Small intestine (tissue), 7 donors: ENCODE results near the gene MCM3. TPM values are rescaled to one million over a fixed set of nuclear protein-coding genes. Genes with fewer than 3 reads are reported as not detected.
A peak's percentile ranks its signal among the peaks of the same experiment; 100 is the strongest.

Source experiments
- DNase-seq, 2 donors: peaks; one replicate each; pipeline versions ENCODE4 v3.0.0 to v3.0.0-alpha.2; 2013
- FAIRE-seq: peaks from 2 replicates; lab custom pipeline; 2012; peaks lifted over from hg19 to GRCh38; lab: Jason Lieb, UNC
- H3K27ac ChIP-seq, 3 donors: one replicate each; pipeline ENCODE4 v1.5.1; 2013; ENCODE audit warnings: low read length in 2 of 3, mild to moderate bottlenecking in 2 of 3, control low read depth in 1 of 3, inconsistent platforms in 1 of 3, low read depth in 1 of 3, moderate library complexity in 1 of 3
- H3K27me3 ChIP-seq, 3 donors: one replicate each; pipeline ENCODE4 v1.6.1; 2013; ENCODE audit warnings: low read length in 3 of 3, inconsistent platforms in 1 of 3; ENCODE audit not compliant: control insufficient read depth in 3 of 3, insufficient read depth in 3 of 3
- H3K36me3 ChIP-seq, 3 donors: one replicate each; pipeline ENCODE4 v1.6.1; 2013; ENCODE audit warnings: low read length in 3 of 3, inconsistent platforms in 1 of 3, low read depth in 1 of 3, mild to moderate bottlenecking in 1 of 3, moderate library complexity in 1 of 3; ENCODE audit not compliant: control insufficient read depth in 3 of 3, insufficient read depth in 2 of 3
- H3K4me1 ChIP-seq, 3 donors: one replicate each; pipeline ENCODE4 v1.6.1; 2013; ENCODE audit warnings: low read length in 2 of 3, inconsistent platforms in 1 of 3, low read depth in 1 of 3, mild to moderate bottlenecking in 1 of 3, moderate library complexity in 1 of 3; ENCODE audit not compliant: control insufficient read depth in 3 of 3, insufficient read depth in 2 of 3
- H3K4me3 ChIP-seq, 3 donors: one replicate each; pipeline ENCODE4 v1.5.1; 2013; ENCODE audit warnings: low read length in 3 of 3, control low read depth in 1 of 3, inconsistent platforms in 1 of 3, low read depth in 1 of 3, mild to moderate bottlenecking in 1 of 3, moderate library complexity in 1 of 3
- H3K9me3 ChIP-seq, 2 donors: one replicate each; pipeline ENCODE4 v1.6.1; 2013; ENCODE audit warnings: low read depth in 1 of 2, low read length in 1 of 2; ENCODE audit not compliant: control insufficient read depth in 2 of 2, insufficient read depth in 1 of 2
- WGBS, 3 donors: extraction: QIAGEN DNeasy Blood & Tissue Kit; methylation state at CpG; one replicate each; pipeline ENCODE4 v1.1.7; 2013; 5-methylcytosine and 5-hydroxymethylcytosine counted together
- polyA plus RNA-seq, 4 donors: library from polyadenylated mRNA; stranded (reverse) in 3 of 4; unstranded in 1 of 4; fragments of 200-250 nt in 3 of 4; fragments of 120-200 nt in 1 of 4; gene quantifications; one replicate each; pipeline versions ENCODE4 v1.2.1 to v1.2.3, GENCODE V29; 2013
- donor health status: healthy with polysubstance abuse.
- donor health status: control.
- donor health status: control.
- donor health status: Bipolar disorder and iron deficiency.
- donor health status: healthy.

MCM3 gene
- polyA plus RNA-seq, 4 donors: 9.4 to 58.0 (median 29.0) TPM

DNA sequence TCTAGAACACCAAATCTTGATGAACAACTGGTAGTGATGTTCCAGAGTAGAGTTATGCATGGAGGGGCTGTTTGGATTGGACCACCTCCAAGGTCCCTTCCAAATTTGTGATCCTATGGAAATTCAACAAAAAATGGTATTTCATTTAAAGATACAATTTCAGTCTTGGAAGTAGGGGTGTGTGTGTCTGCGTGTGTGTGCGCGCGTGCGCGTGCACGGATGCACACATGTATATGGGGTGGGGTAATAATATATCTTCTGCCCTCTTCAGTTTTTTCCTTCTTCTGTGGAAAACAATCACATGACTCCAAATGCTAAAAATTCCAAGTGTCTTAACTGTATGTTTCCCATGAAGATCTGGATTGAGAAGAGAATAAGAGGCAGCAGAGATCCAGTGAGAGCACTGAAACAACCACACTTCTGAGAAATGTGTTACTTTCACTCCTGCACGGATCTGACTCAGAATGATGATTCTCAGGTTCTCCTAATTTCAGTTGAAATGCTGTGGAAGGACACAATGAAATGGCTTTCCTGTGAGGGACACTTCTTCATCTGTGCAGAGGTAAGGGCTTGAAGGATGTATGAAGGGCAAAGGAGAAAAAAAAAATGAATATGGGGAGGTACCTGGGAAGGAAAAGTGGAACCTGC lies 29.7 kb downstream of the MCM3 start:
- FAIRE-seq (no peak), DNase-seq (no peak)
- Histone ChIP-seq H3K27me3 (peaks cover 0 to 7% (median 2%) of the 10 kb centered on the region in 3 donors), H3K4me3 (no peak overlapping the region), H3K4me1 (no peaks in the 10 kb centered on the region), H3K27ac (no peak overlapping the region), H3K9me3 (peaks cover 0 to 2% of the 10 kb centered on the region in 2 donors), H3K36me3 (no peaks in the 10 kb centered on the region)
- WGBS, 3 donors: 91 to 94% (median 92%) methylated on average over 8 of the region's 8 CpGs

- 27 to 50% (median 33%) methylated on average over 9 of the region's 9 CpGs for WGBS, 3 donors
- DNase-seq (no peak), FAIRE-seq (no peak)
- H3K9me3 ChIP-seq: peaks cover 0 to 2% of the 10 kb centered on the region in 2 donors
- peaks cover 0 to 7% (median 2%) of the 10 kb centered on the region in 3 donors for H3K27me3 ChIP-seq
- H3K27ac ChIP-seq: no peak overlapping the region
- H3K36me3 ChIP-seq: no peaks in the 10 kb centered on the region
- no peak overlapping the region for H3K4me3 ChIP-seq
- no peaks in the 10 kb centered on the region for H3K4me1 ChIP-seq
Observed at GRCh38 chr6:52253494-52253893, 31.0 kb downstream of the MCM3 start.

DNA sequence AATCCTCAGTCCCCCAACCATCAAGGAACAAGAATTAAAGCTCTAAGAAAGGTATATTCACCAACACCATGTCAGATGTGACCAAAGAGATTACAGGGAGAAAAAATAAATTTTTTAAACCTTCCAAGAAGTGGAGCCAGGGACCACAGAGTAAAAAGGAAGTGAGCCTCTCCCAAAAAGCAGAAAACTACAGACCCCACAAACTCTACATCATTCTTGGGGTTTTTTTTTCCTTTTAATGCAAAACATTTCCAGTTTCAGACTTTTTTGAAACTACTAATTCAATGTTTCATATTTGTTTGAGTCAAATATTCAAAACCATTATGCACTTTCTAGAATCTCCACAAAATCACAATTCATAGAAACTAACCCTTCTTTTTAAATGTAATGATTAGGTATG lies 33.4 kb downstream of the MCM3 start:
- no peak for FAIRE-seq

GRCh38 chr6:52249078-52249477 lies 35.5 kb downstream of the MCM3 start:
- H3K27me3 ChIP-seq: peaks cover 0 to 3% (median 2%) of the 10 kb centered on the region in 3 donors

More for the DNA sequence above, 33.4 kb downstream of the MCM3 start:
- no peak for DNase-seq
- no peaks in the 10 kb centered on the region for H3K36me3 ChIP-seq
- peaks cover 0 to 2% (median 0%) of the 10 kb centered on the region in 3 donors for H3K4me1 ChIP-seq
- peaks cover 0 to 2% of the 10 kb centered on the region in 2 donors for H3K9me3 ChIP-seq
- no peak overlapping the region for H3K4me3 ChIP-seq
- H3K27ac ChIP-seq: no peak overlapping the region
- peaks cover 0 to 7% (median 2%) of the 10 kb centered on the region in 3 donors for H3K27me3 ChIP-seq

GRCh38 chr6:52245425-52245824 lies 39.1 kb downstream of the MCM3 start:
- Histone ChIP-seq H3K27me3 (no peaks in the 10 kb centered on the region), H3K4me1 (peaks cover 0 to 8% (median 0%) of the 10 kb centered on the region in 3 donors), H3K27ac (peak overlapping the region in 1 of 3 donors; percentile 10), H3K4me3 (no peak overlapping the region), H3K36me3 (no peaks in the 10 kb centered on the region), H3K9me3 (no peaks in the 10 kb centered on the region)
- no peak for FAIRE-seq
- WGBS, 3 donors: 19 to 58% (median 54%) methylated on average over 1 of the region's 1 CpG
- DNase-seq: peak in 1 of 2 donors; percentile 59

More at GRCh38 chr6:52249078-52249477, 35.5 kb downstream of the MCM3 start:
- Histone ChIP-seq H3K4me1 (peaks cover 0 to 4% (median 0%) of the 10 kb centered on the region in 3 donors), H3K27ac (no peak overlapping the region), H3K9me3 (no peaks in the 10 kb centered on the region), H3K36me3 (no peaks in the 10 kb centered on the region), H3K4me3 (no peak overlapping the region)
- 57 to 65% (median 63%) methylated on average over 2 of the region's 2 CpGs for WGBS, 3 donors
- DNase-seq: no peak
- FAIRE-seq: no peak

GRCh38 chr6:52244400-52244799 lies 40.1 kb downstream of the MCM3 start, which contains the start of gene IL17F:
TSS of gene IL17F (minus strand) at chr6:52244500. CDS start at chr6:52244429, 71 bp downstream.
- H3K4me3 ChIP-seq: no peak within 1 kb of the TSS
- no peak within 1 kb of the TSS for H3K27ac ChIP-seq
- DNase-seq (no peak), FAIRE-seq (no peak)
- WGBS, 3 donors: 68 to 82% (median 77%) methylated on average over 5 of the region's 5 CpGs
- no peaks in the 10 kb centered on the region for H3K9me3 ChIP-seq
- no peaks in the 10 kb centered on the region for H3K36me3 ChIP-seq
- peaks cover 0 to 8% (median 0%) of the 10 kb centered on the region in 3 donors for H3K4me1 ChIP-seq
- no peaks in the 10 kb centered on the region for H3K27me3 ChIP-seq

GRCh38 chr6:52243282-52243893 lies 41.2 kb downstream of the MCM3 start:
- peak in 1 of 2 donors; percentile 55 for DNase-seq
- Histone ChIP-seq H3K27ac (no peak overlapping the region), H3K36me3 (no peaks in the 10 kb centered on the region), H3K27me3 (no peaks in the 10 kb centered on the region), H3K4me3 (no peak overlapping the region), H3K9me3 (no peaks in the 10 kb centered on the region), H3K4me1 (peaks cover 0 to 8% (median 0%) of the 10 kb centered on the region in 3 donors)
- no peak for FAIRE-seq
- WGBS, 3 donors: 88 to 94% (median 88%) methylated on average over 4 of the region's 4 CpGs

GRCh38 chr6:52241819-52242218 lies 42.7 kb downstream of the MCM3 start:
- FAIRE-seq: no peak
- WGBS, 3 donors: 61 to 85% (median 71%) methylated on average over 2 of the region's 2 CpGs
- H3K27ac ChIP-seq: no peak overlapping the region
- H3K9me3 ChIP-seq: no peaks in the 10 kb centered on the region
- H3K4me3 ChIP-seq: no peak overlapping the region
- H3K27me3 ChIP-seq: peaks cover 0 to 2% (median 0%) of the 10 kb centered on the region in 3 donors
- peaks cover 0 to 8% (median 0%) of the 10 kb centered on the region in 3 donors for H3K4me1 ChIP-seq
- no peaks in the 10 kb centered on the region for H3K36me3 ChIP-seq
- DNase-seq: no peak
